HEK293 (cell line): ENCODE results near the gene TMEM72.

Experiments used
- CTCF ChIA-PET: fragments of 350-600 bp; formaldehyde crosslinking; extraction: SDS; loops from one replicate; lab custom pipeline; 2021; ENCODE audit warnings: antibody characterized with exemption; lab: Yijun Ruan, JAX
- POLR2A ChIA-PET: fragments of 300-600 bp; formaldehyde crosslinking; extraction: SDS; loops from one replicate; lab custom pipeline; 2020; ENCODE audit warnings: antibody characterized with exemption, inconsistent platforms; lab: Yijun Ruan, JAX
- H3K27ac ChIP-seq: fragments of 200-500 bp; sonication (Bioruptor generic); 2 replicates; pipeline ENCODE4 v1.5.1; 2014; ENCODE audit warnings: low read depth, low read length, control low read depth, inconsistent platforms; ENCODE audit errors: extremely low read depth
- H3K36me3 ChIP-seq, 2 experiments: fragments of 200-500 bp in 1 of 2; sonication (Bioruptor generic) in 1 of 2; 1 replicate in 1 of 2; 2 replicates in 1 of 2; pipeline ENCODE4 v1.5.1; 2014 to 2017; ENCODE audit warnings: inconsistent platforms in 2 of 2, low read length in 2 of 2; ENCODE audit not compliant: control insufficient read depth in 2 of 2, insufficient read depth in 1 of 2
- H3K4me1 ChIP-seq: fragments of 200-500 bp; sonication (Bioruptor generic); 2 replicates; pipeline ENCODE4 v1.5.1; 2014; ENCODE audit warnings: mild to moderate bottlenecking, low read length, inconsistent platforms; ENCODE audit not compliant: control insufficient read depth, insufficient read depth
- H3K4me3 ChIP-seq: 2 replicates; pipeline ENCODE4 v1.5.1; 2011; ENCODE audit warnings: low read depth, mild to moderate bottlenecking, control low read depth, low read length, moderate library complexity
- H3K9me3 ChIP-seq: fragments of 200-500 bp; sonication (Bioruptor generic); 2 replicates; pipeline ENCODE4 v1.5.1; 2014; ENCODE audit warnings: low read depth, low read length, inconsistent platforms; ENCODE audit not compliant: control insufficient read depth, insufficient read depth
- BCL11A ChIP-seq: fragments of 450-650 bp; formaldehyde crosslinking; IDR thresholded peaks from 2 replicates; pipeline ENCODE4 v1.5.1; 2016; ENCODE audit warnings: low read depth, missing biosample characterization, missing genetic modification characterization
- GLI2 ChIP-seq: fragments of 450-650 bp; formaldehyde crosslinking; IDR thresholded peaks from 2 replicates; pipeline ENCODE4; 2017; ENCODE audit warnings: missing biosample characterization, missing genetic modification characterization, low read depth, borderline replicate concordance
- KLF10 ChIP-seq: fragments of 450-650 bp; IDR thresholded peaks from 2 replicates; pipeline ENCODE4 v1.5.1; 2018; ENCODE audit warnings: missing biosample characterization, mild to moderate bottlenecking, missing genetic modification characterization
- KLF16 ChIP-seq: fragments of 450-650 bp; formaldehyde crosslinking; IDR thresholded peaks from 2 replicates; pipeline ENCODE4 v1.5.1; 2017; ENCODE audit warnings: missing biosample characterization, missing genetic modification characterization
- MEIS1 ChIP-seq: sonication (generic); formaldehyde crosslinking; IDR thresholded peaks from 2 replicates; pipeline ENCODE4 v1.8.1; 2022; ENCODE audit warnings: missing genetic modification reagents, mild to moderate bottlenecking, borderline replicate concordance
- SP3 ChIP-seq: fragments of 450-650 bp; formaldehyde crosslinking; IDR thresholded peaks from 2 replicates; pipeline ENCODE4 v1.5.1; 2016; ENCODE audit warnings: missing biosample characterization, missing genetic modification characterization
- ZBTB10 ChIP-seq: fragments of 450-650 bp; formaldehyde crosslinking; IDR thresholded peaks from 2 replicates; pipeline ENCODE4 v1.5.1; 2016; ENCODE audit warnings: missing biosample characterization, missing genetic modification characterization
- ZBTB6 ChIP-seq: fragments of 450-650 bp; formaldehyde crosslinking; IDR thresholded peaks from 2 replicates; pipeline ENCODE4 v1.5.1; 2017; ENCODE audit warnings: missing biosample characterization, missing genetic modification characterization
- ZFHX2 ChIP-seq: fragments of 450-650 bp; formaldehyde crosslinking; conservative IDR thresholded peaks from 2 replicates; pipeline ENCODE4 v1.5.1; 2016; ENCODE audit warnings: missing biosample characterization, missing genetic modification characterization
- ZNF114 ChIP-seq: fragments of 450-650 bp; formaldehyde crosslinking; IDR thresholded peaks from 2 replicates; pipeline ENCODE4 v1.5.0; 2017; ENCODE audit warnings: missing biosample characterization, missing genetic modification characterization
- ZNF248 ChIP-seq: fragments of 450-650 bp; formaldehyde crosslinking; IDR thresholded peaks from 2 replicates; pipeline ENCODE4 v1.5.1; 2017; ENCODE audit warnings: missing biosample characterization, missing genetic modification characterization
- ZNF280C ChIP-seq: fragments of 450-650 bp; formaldehyde crosslinking; IDR thresholded peaks from 2 replicates; pipeline ENCODE4 v1.5.1; 2016; ENCODE audit warnings: missing biosample characterization, missing genetic modification characterization
- ZNF391 ChIP-seq: fragments of 450-650 bp; formaldehyde crosslinking; IDR thresholded peaks from 2 replicates; pipeline ENCODE4 v1.5.1; 2016; ENCODE audit warnings: low read depth, missing biosample characterization, missing genetic modification characterization, borderline replicate concordance
- ZNF433 ChIP-seq: fragments of 450-650 bp; formaldehyde crosslinking; IDR thresholded peaks from 2 replicates; pipeline ENCODE4 v1.5.1; 2016; ENCODE audit warnings: missing biosample characterization, missing genetic modification characterization, low read depth
- ZNF510 ChIP-seq: fragments of 450-650 bp; formaldehyde crosslinking; IDR thresholded peaks from 2 replicates; pipeline ENCODE4 v1.5.1; 2018; ENCODE audit warnings: mild to moderate bottlenecking, missing genetic modification characterization, missing biosample characterization; ENCODE audit not compliant: insufficient replicate concordance
- ZNF530 ChIP-seq: fragments of 450-650 bp; formaldehyde crosslinking; IDR thresholded peaks from 2 replicates; pipeline ENCODE4 v1.5.1; 2016; ENCODE audit warnings: low read depth, missing biosample characterization, missing genetic modification characterization
- ZNF544 ChIP-seq: fragments of 450-650 bp; formaldehyde crosslinking; IDR thresholded peaks from 2 replicates; pipeline ENCODE4 v1.5.0; 2017; ENCODE audit warnings: missing biosample characterization, missing genetic modification characterization
- ZNF548 ChIP-seq: fragments of 450-650 bp; formaldehyde crosslinking; IDR thresholded peaks from 2 replicates; pipeline ENCODE4 v1.5.1; 2016; ENCODE audit warnings: missing biosample characterization, missing genetic modification characterization
- ZNF558 ChIP-seq: fragments of 450-650 bp; formaldehyde crosslinking; IDR thresholded peaks from 2 replicates; pipeline ENCODE4 v1.5.1; 2016; ENCODE audit warnings: missing biosample characterization, missing genetic modification characterization
- ZNF561 ChIP-seq: fragments of 450-650 bp; IDR thresholded peaks from 2 replicates; pipeline ENCODE4 v1.5.1; 2018; ENCODE audit warnings: missing biosample characterization, missing genetic modification characterization, borderline replicate concordance
- ZNF639 ChIP-seq: fragments of 450-650 bp; formaldehyde crosslinking; IDR thresholded peaks from 2 replicates; pipeline ENCODE4 v1.5.1; 2016; ENCODE audit warnings: missing biosample characterization, missing genetic modification characterization
- ZNF645 ChIP-seq: fragments of 450-650 bp; formaldehyde crosslinking; IDR thresholded peaks from 2 replicates; pipeline ENCODE4; 2016; ENCODE audit warnings: missing biosample characterization, missing genetic modification characterization
- ZNF654 ChIP-seq: fragments of 450-650 bp; formaldehyde crosslinking; IDR thresholded peaks from 2 replicates; pipeline ENCODE4 v1.5.1; 2016; ENCODE audit warnings: low read depth, missing biosample characterization, missing genetic modification characterization

Gene TMEM72

GRCh38 chr10:44970812-44971395, 59.8 kb downstream of the TMEM72 start (continued):
- no peak for TF ChIP-seq ZNF280C (tag by site-specific recombination)

- CTCF ChIA-PET: no interaction called here
- TF ChIP-seq SP3 (no peak), ZNF248 (no peak), ZBTB10 (no peak), GLI2 (no peak), BCL11A (tag by site-specific recombination) (no peak), ZNF510 (tag by site-specific recombination) (no peak), ZNF544 (no peak), ZNF530 (tag by site-specific recombination) (no peak), MEIS1 (CRISPR knock-in tag) (no peak), ZNF558 (tag by site-specific recombination) (no peak), KLF10 (no peak), ZNF433 (tag by site-specific recombination) (no peak), ZNF561 (tag by site-specific recombination) (no peak)
- TF ChIP-seq, all 188 proteins: peak for 0
- peaks cover 0 to 17% of the 10 kb centered on the region in 2 experiments; a peak in 1 of 3 replicates for H3K36me3 ChIP-seq
- H3K9me3 ChIP-seq: no peaks in the 10 kb centered on the region
- no peak overlapping the region for H3K27ac ChIP-seq
- POLR2A ChIA-PET: no interaction called here
- peaks cover 7% of the 10 kb centered on the region for H3K4me1 ChIP-seq
- H3K4me3 ChIP-seq: no peak overlapping the region
Measured at GRCh38 chr10:44971434-44971833, 60.3 kb downstream of the TMEM72 start.

GRCh38 chr10:44971935-44972757, 61.0 kb downstream of the TMEM72 start:
- ChIA-PET POLR2A (interaction anchor here (1.2 kb wide), 1 partner anchor 14 kb away, joined by 3 read pairs; no protein-coding TSS in a partner anchor), CTCF (no interaction called here)
- peaks cover 0 to 21% of the 10 kb centered on the region in 2 experiments; a peak in 1 of 3 replicates for H3K36me3 ChIP-seq
- TF ChIP-seq KLF10: no peak
- TF ChIP-seq ZNF654: no peak
- no peak for TF ChIP-seq ZNF645 (tag by site-specific recombination)
- no peak for TF ChIP-seq ZBTB6 (tag by site-specific recombination)
- no peak for TF ChIP-seq ZNF114
- TF ChIP-seq ZNF391: no peak
- no peak for TF ChIP-seq ZFHX2 (tag by site-specific recombination)
- no peak for TF ChIP-seq KLF16 (tag by site-specific recombination)
- no peak for TF ChIP-seq ZNF548 (tag by site-specific recombination)
- TF ChIP-seq ZNF639: no peak

More at GRCh38 chr10:44971935-44972757, 61.0 kb downstream of the TMEM72 start:
- Histone ChIP-seq H3K27ac (no peak overlapping the region), H3K4me3 (no peak overlapping the region), H3K4me1 (peaks cover 7% of the 10 kb centered on the region), H3K9me3 (no peaks in the 10 kb centered on the region)
